Eye (tissue), 1 donor: ENCODE measurements around the gene IRF7.
A peak's percentile ranks its signal among the peaks of the same experiment; 100 is the strongest.
"Not testable (repeated sequence)": the region's sequence is repeated elsewhere in the genome, so short reads cannot be mapped to it uniquely, and the experiment has no call there.

ENCODE experiments used
- DNase-seq: peaks from one replicate; pipeline ENCODE4 v3.0.0-alpha.2; 2015

The IRF7 gene

GRCh38 chr11:615504-616319 is at the start of gene IRF7:
IRF7 (minus strand) TSS chr11:615950; CDS start chr11:615364, 586 bp downstream.
- DNase-seq, result peak; percentile 95

- peak; percentile 71 for DNase-seq
Measured at GRCh38 chr11:665062-665703, 49.4 kb upstream of the IRF7 start.

- peak; percentile 72 for DNase-seq
Measured at GRCh38 chr11:662689-663274, 47.0 kb upstream of the IRF7 start.

- no peak for DNase-seq
Measured at GRCh38 chr11:660681-661444, 45.1 kb upstream of the IRF7 start.

GRCh38 chr11:660281-660680 is 44.5 kb upstream of the IRF7 start:
- no peak for DNase-seq

GRCh38 chr11:659532-660085 is 43.9 kb upstream of the IRF7 start:
- DNase-seq, result no peak

- DNase-seq, result no peak
Measured at GRCh38 chr11:657691-658126, 42.0 kb upstream of the IRF7 start.

- DNase-seq, result no peak
Measured at GRCh38 chr11:656866-657265, 41.1 kb upstream of the IRF7 start.

- no peak for DNase-seq
Measured at GRCh38 chr11:656426-656825, 40.7 kb upstream of the IRF7 start.

- DNase-seq, result no peak
Measured at GRCh38 chr11:655036-655726, 39.4 kb upstream of the IRF7 start.

GRCh38 chr11:654444-654843 is 38.7 kb upstream of the IRF7 start:
- not testable (repeated sequence) for DNase-seq

GRCh38 chr11:653837-654236 is 38.1 kb upstream of the IRF7 start:
- DNase-seq, result no peak

- not testable (repeated sequence) for DNase-seq
Measured at GRCh38 chr11:653136-653535, 37.4 kb upstream of the IRF7 start.

- no peak for DNase-seq
Measured at GRCh38 chr11:650482-650881, 34.7 kb upstream of the IRF7 start.

- not testable (repeated sequence) for DNase-seq
Measured at GRCh38 chr11:647672-648158, 32.0 kb upstream of the IRF7 start.

GRCh38 chr11:646214-646613 is 30.5 kb upstream of the IRF7 start:
- no peak for DNase-seq

- DNase-seq, result no peak
Measured at GRCh38 chr11:645536-645935, 29.8 kb upstream of the IRF7 start.

GRCh38 chr11:643849-644738 is 28.3 kb upstream of the IRF7 start:
- DNase-seq, result no peak

GRCh38 chr11:643366-643765 is 27.6 kb upstream of the IRF7 start:
- DNase-seq, result no peak

- DNase-seq, result no peak
Measured at GRCh38 chr11:641806-642370, 26.1 kb upstream of the IRF7 start.
